ENCODE results near the gene SPECC1. TPM values are rescaled to one million over a fixed set of nuclear protein-coding genes. Genes with fewer than 3 reads are reported as not detected.
"Not testable (repeated sequence)": the region's sequence is repeated elsewhere in the genome, so short reads cannot be mapped to it uniquely, and the experiment has no call there.

SPECC1 gene
- total and polyA plus RNA-seq, 2 experiments from 2014 or later: 1.3 to 1.5 TPM

DNA sequence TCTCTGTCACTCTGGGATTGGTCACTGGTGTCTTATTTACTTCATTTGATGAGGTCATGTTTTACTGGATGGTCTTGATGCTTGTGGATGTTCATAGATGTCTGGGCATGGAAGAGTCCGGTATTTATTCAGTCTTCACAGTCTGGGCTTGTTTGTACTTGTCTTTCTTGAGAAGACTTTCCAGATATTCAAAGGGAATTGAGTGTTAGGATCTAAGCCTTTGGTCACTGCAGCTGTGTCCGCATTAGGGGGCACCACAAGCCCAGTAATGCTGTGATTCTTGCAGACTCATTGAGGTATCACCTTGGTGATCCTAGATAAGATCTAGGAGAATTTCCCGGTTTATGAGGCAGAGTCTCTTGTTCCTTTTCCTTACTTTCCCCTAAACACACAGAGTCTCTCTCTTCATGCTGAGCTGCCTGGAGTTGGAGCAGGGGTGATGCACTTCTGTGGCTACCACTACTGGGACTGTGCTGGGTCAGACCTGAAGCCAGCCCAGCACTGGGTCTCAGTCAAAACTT, 214.7 kb downstream of the SPECC1 start:
- Histone ChIP-seq H3K4me3 (no peak overlapping the region), H3K9me3 (ENCODE audit: low read depth) (no peaks in the 10 kb centered on the region), H3K9ac (no peak overlapping the region), H3K27ac (no peak overlapping the region), H3F3A (ENCODE audit: insufficient read depth) (peaks cover 5% of the 10 kb centered on the region; the same call in 1 of the 2 replicates), H4K20me1 (ENCODE audit: insufficient read depth) (no peaks in the 10 kb centered on the region), H2AFZ (no peak overlapping the region), H3K79me2 (ENCODE audit: insufficient read depth) (no peaks in the 10 kb centered on the region), H3K9me2 (ENCODE audit: insufficient read depth) (no peaks in the 10 kb centered on the region), H3K27me3 (replicated peaks; ENCODE audit: insufficient read depth) (peaks cover 6% of the 10 kb centered on the region; the same call in 1 of the 2 replicates), H3K36me3 (ENCODE audit: low read depth) (no peaks in the 10 kb centered on the region), H3K4me2 (ENCODE audit: unreplicated experiment) (no peak overlapping the region), H3K4me1 (ENCODE audit: insufficient read depth) (peaks cover 5% of the 10 kb centered on the region; the same call in 1 of the 2 replicates)
- TF ChIP-seq EZH2 (IDR thresholded peaks at IDR 0.05; ENCODE audit: insufficient read depth, poor library complexity, severe bottlenecking) (no peak), EZH2phosphoT487 (IDR thresholded peaks at IDR 0.05; ENCODE audit: insufficient read depth, low read depth) (no peak)
- WGBS, 2 experiments (ENCODE audit: low coverage in 1 of 2, low lambda C conversion rate in 2 of 2, missing lambda C conversion rate in 2 of 2): 74 to 80% methylated on average over 3 of the region's 3 CpGs
- in situ Hi-C loops (cut with MboI): loop anchor here (10.0 to 25.0 kb wide), 2 partner anchors 91 to 237 kb away; partner anchors contain the start of gene AKAP10
- no peak for DNase-seq

DNA sequence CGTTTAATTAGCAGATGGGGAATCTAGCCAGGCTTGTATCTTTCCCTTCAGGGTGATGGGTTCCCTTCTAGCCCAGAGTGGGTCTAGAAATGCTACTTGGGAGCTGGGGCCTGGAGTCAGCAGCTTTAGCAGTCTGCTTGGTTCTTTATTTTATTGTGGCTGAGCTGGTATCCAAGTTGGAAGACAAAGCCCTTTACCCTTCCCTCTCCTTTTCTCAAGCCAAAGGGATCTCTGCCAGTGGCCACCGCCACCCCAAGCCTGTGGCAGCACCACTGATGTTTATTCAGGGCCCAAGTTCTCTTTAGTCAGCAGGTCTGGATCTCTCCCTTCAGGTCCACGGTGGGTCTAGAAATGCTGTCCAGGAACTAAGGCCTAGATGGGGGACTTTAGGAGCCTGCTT, 215.2 kb downstream of the SPECC1 start:
- H3K27ac ChIP-seq: no peak overlapping the region
- no peaks in the 10 kb centered on the region for H3K9me2 ChIP-seq (ENCODE audit: insufficient read depth)
- no peaks in the 10 kb centered on the region for H3K36me3 ChIP-seq (ENCODE audit: low read depth)
- WGBS, 2 experiments (ENCODE audit: low coverage in 1 of 2, low lambda C conversion rate in 2 of 2, missing lambda C conversion rate in 2 of 2): 51 to 52% methylated on average over 3 of the region's 3 CpGs
- no peak overlapping the region for H3K4me3 ChIP-seq
- H3K79me2 ChIP-seq (ENCODE audit: insufficient read depth): no peaks in the 10 kb centered on the region
- in situ Hi-C loops (cut with MboI): loop anchor here (10.0 to 25.0 kb wide), 2 partner anchors 90 to 237 kb away; partner anchors contain the start of gene AKAP10
- H3F3A ChIP-seq (ENCODE audit: insufficient read depth): peaks cover 5% of the 10 kb centered on the region; the same call in 1 of the 2 replicates
- no peaks in the 10 kb centered on the region for H4K20me1 ChIP-seq (ENCODE audit: insufficient read depth)
- H3K9ac ChIP-seq: no peak overlapping the region
- H3K4me2 ChIP-seq (ENCODE audit: unreplicated experiment): no peak overlapping the region
- TF ChIP-seq EZH2 (IDR thresholded peaks at IDR 0.05; ENCODE audit: insufficient read depth, poor library complexity, severe bottlenecking) (no peak), EZH2phosphoT487 (IDR thresholded peaks at IDR 0.05; ENCODE audit: insufficient read depth, low read depth) (no peak)
- H2AFZ ChIP-seq: no peak overlapping the region
- no peaks in the 10 kb centered on the region for H3K9me3 ChIP-seq (ENCODE audit: low read depth)
- H3K4me1 ChIP-seq (ENCODE audit: insufficient read depth): peaks cover 5% of the 10 kb centered on the region; the same call in 1 of the 2 replicates
- DNase-seq: no peak
- H3K27me3 ChIP-seq (replicated peaks; ENCODE audit: insufficient read depth): peaks cover 6% of the 10 kb centered on the region; the same call in 1 of the 2 replicates

DNA sequence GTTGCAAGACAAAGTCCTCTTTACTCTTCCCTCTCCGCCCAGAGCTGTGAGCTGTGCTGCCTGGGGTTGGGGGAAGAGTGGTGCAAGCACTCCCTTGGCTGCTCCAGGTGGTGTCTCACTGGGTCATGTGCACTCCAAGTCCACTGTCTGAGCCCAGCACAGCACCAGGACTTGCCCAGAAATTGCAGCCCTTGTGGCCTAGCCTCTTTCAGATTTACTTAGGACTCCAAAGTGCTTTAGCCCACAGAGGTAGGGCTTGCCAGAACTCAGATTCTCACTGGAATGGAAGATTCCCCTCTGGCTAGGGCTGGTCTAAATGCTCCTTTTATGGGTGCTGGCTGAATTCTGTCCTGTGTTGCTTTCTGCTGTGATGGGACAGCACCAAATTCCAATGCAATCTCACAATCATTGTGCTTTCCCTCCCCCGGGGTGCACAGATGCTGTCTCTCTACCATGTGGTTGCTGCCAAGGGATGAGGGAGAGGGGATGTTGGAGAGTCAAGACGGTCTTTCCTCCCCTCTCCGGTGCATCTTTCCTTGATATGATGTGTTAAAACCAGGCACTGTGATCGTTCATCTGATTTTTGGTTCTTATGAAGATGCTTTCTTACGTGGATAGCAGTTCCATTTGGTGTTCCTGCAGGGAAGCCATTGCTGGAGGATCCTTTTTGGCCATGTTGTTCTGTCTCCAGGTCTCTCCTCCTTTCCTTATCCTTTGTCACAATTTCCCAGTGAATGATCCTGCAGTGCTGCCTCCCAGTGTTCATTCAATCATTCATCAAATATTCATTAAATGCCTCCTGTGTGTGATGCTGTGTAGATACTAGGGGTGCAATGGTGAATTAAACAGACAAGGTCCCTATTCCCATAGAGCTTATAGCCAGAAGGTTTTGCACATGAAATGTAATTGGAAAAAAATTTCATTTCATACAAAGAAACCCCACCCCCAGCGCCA, 216.3 kb downstream of the SPECC1 start:
- peaks cover 5% of the 10 kb centered on the region; the same call in 1 of the 2 replicates for H3K4me1 ChIP-seq (ENCODE audit: insufficient read depth)
- H3K4me2 ChIP-seq (ENCODE audit: unreplicated experiment): no peak overlapping the region
- no peaks in the 10 kb centered on the region for H4K20me1 ChIP-seq (ENCODE audit: insufficient read depth)
- in situ Hi-C loops (cut with MboI): loop anchor here (10.0 kb wide), 1 partner anchor 89 kb away; no protein-coding TSS in a partner anchor
- no peak overlapping the region for H3K9ac ChIP-seq
- no peaks in the 10 kb centered on the region for H3K36me3 ChIP-seq (ENCODE audit: low read depth)
- TF ChIP-seq EZH2 (IDR thresholded peaks at IDR 0.05; ENCODE audit: insufficient read depth, poor library complexity, severe bottlenecking) (no peak), EZH2phosphoT487 (IDR thresholded peaks at IDR 0.05; ENCODE audit: insufficient read depth, low read depth) (no peak)
- no peak for DNase-seq
- no peaks in the 10 kb centered on the region for H3K9me3 ChIP-seq (ENCODE audit: low read depth)
- H3F3A ChIP-seq (ENCODE audit: insufficient read depth): peaks cover 5% of the 10 kb centered on the region; the same call in 1 of the 2 replicates
- H3K4me3 ChIP-seq: no peak overlapping the region
- WGBS, 2 experiments (ENCODE audit: low coverage in 1 of 2, low lambda C conversion rate in 2 of 2, missing lambda C conversion rate in 2 of 2): 57 to 61% methylated on average over 7 of the region's 7 CpGs
- H2AFZ ChIP-seq: no peak overlapping the region
- H3K79me2 ChIP-seq (ENCODE audit: insufficient read depth): no peaks in the 10 kb centered on the region
- H3K27me3 ChIP-seq (replicated peaks; ENCODE audit: insufficient read depth): peaks cover 6% of the 10 kb centered on the region; the same call in 1 of the 2 replicates
- no peaks in the 10 kb centered on the region for H3K9me2 ChIP-seq (ENCODE audit: insufficient read depth)
- H3K27ac ChIP-seq: no peak overlapping the region

DNA sequence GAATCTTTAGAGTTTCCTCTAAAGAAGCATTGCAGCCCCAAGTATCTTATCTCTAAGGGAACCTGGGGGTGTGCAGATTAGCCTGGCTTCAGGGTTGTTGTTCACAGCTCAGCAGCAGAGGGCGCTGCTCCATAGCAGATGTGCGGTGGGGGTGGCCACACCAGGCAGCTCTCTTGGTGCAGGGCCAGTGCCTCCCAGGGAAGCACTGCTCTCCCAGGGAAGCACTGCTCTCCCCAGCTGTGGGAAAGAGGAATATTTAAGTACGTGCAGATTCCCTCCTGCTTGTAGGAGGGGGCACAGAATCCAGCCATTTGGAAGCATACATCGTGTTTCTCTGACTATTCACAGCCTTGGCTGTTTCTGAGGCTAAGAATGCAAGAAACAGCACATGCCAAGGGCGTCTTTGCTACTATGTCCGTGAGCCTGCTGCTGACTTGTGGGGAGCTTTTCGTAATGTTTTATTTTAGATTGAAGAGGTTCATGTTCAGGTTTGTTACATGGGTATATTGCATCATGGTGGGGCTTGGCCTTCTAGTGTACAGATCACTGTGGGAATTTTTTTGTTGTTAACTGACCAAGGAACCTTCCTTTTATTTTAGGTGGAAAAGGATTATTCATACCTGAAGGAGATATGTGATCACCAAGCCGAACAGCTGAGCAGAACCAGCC, 217.8 kb downstream of the SPECC1 start:
- no peaks in the 10 kb centered on the region for H3K36me3 ChIP-seq (ENCODE audit: low read depth)
- H3F3A ChIP-seq (ENCODE audit: insufficient read depth): peaks cover 5% of the 10 kb centered on the region; the same call in 1 of the 2 replicates
- H2AFZ ChIP-seq: no peak overlapping the region
- no peak overlapping the region for H3K27ac ChIP-seq
- peak overlapping the region; percentile 5 for H3K4me2 ChIP-seq (ENCODE audit: unreplicated experiment)
- 22 to 24% methylated on average over 8 of the region's 8 CpGs for WGBS, 2 experiments (ENCODE audit: low coverage in 1 of 2, low lambda C conversion rate in 2 of 2, missing lambda C conversion rate in 2 of 2)
- peaks cover 5% of the 10 kb centered on the region; the same call in 1 of the 2 replicates for H3K4me1 ChIP-seq (ENCODE audit: insufficient read depth)
- TF ChIP-seq EZH2 (IDR thresholded peaks at IDR 0.05; ENCODE audit: insufficient read depth, poor library complexity, severe bottlenecking): no peak
- no peak for TF ChIP-seq EZH2phosphoT487 (IDR thresholded peaks at IDR 0.05; ENCODE audit: insufficient read depth, low read depth)
- H3K27me3 ChIP-seq (replicated peaks; ENCODE audit: insufficient read depth): no peaks in the 10 kb centered on the region
- no peak overlapping the region for H3K4me3 ChIP-seq
- no peaks in the 10 kb centered on the region for H3K9me2 ChIP-seq (ENCODE audit: insufficient read depth)
- H3K79me2 ChIP-seq (ENCODE audit: insufficient read depth): no peaks in the 10 kb centered on the region
- no peaks in the 10 kb centered on the region for H4K20me1 ChIP-seq (ENCODE audit: insufficient read depth)
- H3K9ac ChIP-seq: no peak overlapping the region
- in situ Hi-C loops (cut with MboI): loop anchor here (10.0 kb wide), 1 partner anchor 88 kb away; no protein-coding TSS in a partner anchor
- H3K9me3 ChIP-seq (ENCODE audit: low read depth): no peaks in the 10 kb centered on the region
- peak; percentile 89 for DNase-seq

DNA sequence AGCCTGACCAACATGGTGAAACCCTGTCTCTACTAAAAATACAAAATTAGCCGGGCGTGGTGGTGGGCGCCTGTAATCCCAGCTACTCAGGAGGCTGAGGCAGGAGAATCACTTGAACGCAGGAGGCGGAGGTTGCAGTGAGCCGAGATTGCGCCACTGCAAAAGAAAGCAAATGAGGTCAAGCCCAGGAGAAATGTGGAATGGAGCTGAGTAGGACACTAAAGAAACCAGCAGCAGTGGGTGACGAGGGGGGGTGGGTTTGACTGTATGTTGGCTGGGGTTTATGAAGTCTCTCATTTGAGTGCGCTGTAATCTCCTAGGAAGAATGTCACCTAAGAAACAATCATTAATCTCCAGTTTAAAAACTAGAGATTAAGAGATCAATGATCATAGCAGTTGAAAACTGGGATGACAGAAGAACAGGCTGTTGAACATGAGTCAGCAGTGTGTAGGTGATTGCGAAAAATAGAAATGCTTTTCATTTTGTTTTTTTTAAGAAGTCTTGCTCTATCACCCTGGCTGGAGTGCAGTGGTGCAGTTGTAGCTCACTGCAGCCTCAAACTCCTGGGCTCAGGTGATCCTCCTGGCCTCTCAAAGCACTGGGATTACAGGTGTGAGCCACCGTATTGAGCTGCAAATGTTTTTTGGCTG, 218.7 kb downstream of the SPECC1 start:
- H2AFZ ChIP-seq; H3K4me1 ChIP-seq (ENCODE audit: insufficient read depth); H3K79me2 ChIP-seq (ENCODE audit: insufficient read depth); H3K9me2 ChIP-seq (ENCODE audit: insufficient read depth); H3K4me3 ChIP-seq; H3K9ac ChIP-seq; H3K27me3 ChIP-seq (replicated peaks; ENCODE audit: insufficient read depth); H4K20me1 ChIP-seq (ENCODE audit: insufficient read depth); H3K9me3 ChIP-seq (ENCODE audit: low read depth); H3K4me2 ChIP-seq (ENCODE audit: unreplicated experiment); H3K27ac ChIP-seq; H3K36me3 ChIP-seq (ENCODE audit: low read depth); H3F3A ChIP-seq (ENCODE audit: insufficient read depth): not testable (repeated sequence)
- DNase-seq: peak; percentile 63
- 87 to 91% methylated on average over 11 of the region's 11 CpGs for whole genome bisulfite sequencing, 2 experiments (ENCODE audit: low coverage in 1 of 2, low lambda C conversion rate in 2 of 2, missing lambda C conversion rate in 2 of 2)
- in situ Hi-C loops (cut with MboI): loop anchor here (10.0 kb wide), 1 partner anchor 87 kb away; no protein-coding TSS in a partner anchor

Data from GM23248 (cell line).